ENCODE measurements around the gene PLEKHG4B. TPM values are rescaled to one million over a fixed set of nuclear protein-coding genes. Genes with fewer than 3 reads are reported as not detected.

PLEKHG4B gene
- total and polyA plus RNA-seq, 10 donors, result under 0.01 to 0.51 (median 0.20) TPM; not detected in 2

- WGBS, 5 donors, result 77 to 92% (median 86%) methylated on average over 4 of the region's 4 CpGs
- TF ChIP-seq CTCF (IDR thresholded peaks at IDR 0.05 in 8 of 11, conservative IDR thresholded peaks at IDR 0.05 in 3 of 11), result no peak
- TF ChIP-seq POLR2AphosphoS5 (IDR thresholded peaks at IDR 0.05), result no peak
- TF ChIP-seq POLR2A (IDR thresholded peaks at IDR 0.05), result no peak
- peaks cover 0 to 52% (median 39%) of the 10 kb centered on the region in 8 donors for H3K9me3 ChIP-seq
- H3K36me3 ChIP-seq, result no peaks in the 10 kb centered on the region
- no peak overlapping the region for H3K27ac ChIP-seq
- no peak overlapping the region for H3K4me3 ChIP-seq
- no peak for DNase-seq
- no peaks in the 10 kb centered on the region for H3K4me1 ChIP-seq
- intact Hi-C loops (cut with DNase I; ENCODE audit: low total_unique reads), result no loop called here
- peaks cover 0 to 11% (median 0%) of the 10 kb centered on the region in 7 donors for H3K27me3 ChIP-seq (replicated peaks in 1 of 7)
Measured at GRCh38 chr5:121432-121831, 29.5 kb downstream of the PLEKHG4B start.

- WGBS, 5 donors, result 87 to 97% (median 93%) methylated on average over 1 of the region's 1 CpG
- no peak for TF ChIP-seq CTCF (IDR thresholded peaks at IDR 0.05 in 8 of 11, conservative IDR thresholded peaks at IDR 0.05 in 3 of 11)
- Histone ChIP-seq H3K4me1 (no peaks in the 10 kb centered on the region), H3K27ac (no peak overlapping the region), H3K27me3 (replicated peaks in 1 of 7) (peaks cover 0 to 15% (median 0%) of the 10 kb centered on the region in 7 donors), H3K9me3 (peaks cover 0 to 54% (median 41%) of the 10 kb centered on the region in 8 donors), H3K4me3 (no peak overlapping the region), H3K36me3 (no peaks in the 10 kb centered on the region)
- intact Hi-C loops (cut with DNase I; ENCODE audit: low total_unique reads), result no loop called here
- no peak for DNase-seq
Measured at GRCh38 chr5:125815-126214, 33.8 kb downstream of the PLEKHG4B start.

GRCh38 chr5:126806-127205 lies 34.8 kb downstream of the PLEKHG4B start:
- Histone ChIP-seq H3K4me3 (no peak overlapping the region), H3K36me3 (no peaks in the 10 kb centered on the region), H3K27me3 (replicated peaks in 1 of 7) (peaks cover 0 to 15% (median 0%) of the 10 kb centered on the region in 7 donors), H3K4me1 (no peaks in the 10 kb centered on the region), H3K27ac (no peak overlapping the region), H3K9me3 (peaks cover 0 to 44% (median 31%) of the 10 kb centered on the region in 8 donors)
- TF ChIP-seq CTCF (IDR thresholded peaks at IDR 0.05 in 8 of 11, conservative IDR thresholded peaks at IDR 0.05 in 3 of 11) (no peak), POLR2A (IDR thresholded peaks at IDR 0.05) (no peak), POLR2AphosphoS5 (IDR thresholded peaks at IDR 0.05) (no peak)
- intact Hi-C loops (cut with DNase I; ENCODE audit: low total_unique reads), result no loop called here
- 85 to 92% (median 88%) methylated on average over 7 of the region's 7 CpGs for WGBS, 5 donors
- DNase-seq, result no peak

GRCh38 chr5:127886-128285 lies 35.9 kb downstream of the PLEKHG4B start:
- Histone ChIP-seq H3K36me3 (no peaks in the 10 kb centered on the region), H3K9me3 (peaks cover 0 to 33% (median 23%) of the 10 kb centered on the region in 8 donors), H3K27ac (no peak overlapping the region), H3K4me1 (no peaks in the 10 kb centered on the region), H3K4me3 (no peak overlapping the region), H3K27me3 (replicated peaks in 1 of 7) (peaks cover 0 to 15% (median 0%) of the 10 kb centered on the region in 7 donors)
- WGBS, 5 donors, result 65 to 85% (median 72%) methylated on average over 2 of the region's 2 CpGs
- intact Hi-C loops (cut with DNase I; ENCODE audit: low total_unique reads), result no loop called here
- TF ChIP-seq POLR2A (IDR thresholded peaks at IDR 0.05), result no peak
- TF ChIP-seq CTCF (IDR thresholded peaks at IDR 0.05 in 8 of 11, conservative IDR thresholded peaks at IDR 0.05 in 3 of 11), result no peak
- TF ChIP-seq POLR2AphosphoS5 (IDR thresholded peaks at IDR 0.05), result no peak
- DNase-seq, result no peak

All from spleen (tissue), 11 donors.